Measurements from ENCODE around the gene KCNMA1. TPM values are rescaled to one million over a fixed set of nuclear protein-coding genes. Genes with fewer than 3 reads are reported as not detected.

Gene KCNMA1
- total RNA-seq, 1 experiment from 2014 or later, result 0.49 TPM

- Histone ChIP-seq H3K4me2 (ENCODE audit: low read length) (no peak overlapping the region), H3K4me3 (replicated peaks in 1 of 2; ENCODE audit: low read depth in 1 of 2, low read length in 2 of 2) (no peak overlapping the region), H4K20me1 (ENCODE audit: insufficient read depth) (no peaks in the 10 kb centered on the region), H3K9ac (ENCODE audit: low read length) (no peak overlapping the region), H3K4me1 (ENCODE audit: control insufficient read depth in 1 of 2, insufficient read depth in 2 of 2, low read length in 2 of 2) (no peaks in the 10 kb centered on the region), H2AFZ (ENCODE audit: low read depth, low read length, poor library complexity, severe bottlenecking) (no peak overlapping the region), H3K36me3 (ENCODE audit: control insufficient read depth in 1 of 2, insufficient read depth in 2 of 2, low read length in 2 of 2) (no peaks in the 10 kb centered on the region), H3K9me2 (ENCODE audit: insufficient read depth) (no peaks in the 10 kb centered on the region), H3K9me3 (ENCODE audit: control insufficient read depth in 1 of 2, insufficient read depth in 1 of 2, low read depth in 1 of 2, low read length in 2 of 2) (no peaks in the 10 kb centered on the region), H3K79me2 (ENCODE audit: insufficient read depth, low read length) (no peaks in the 10 kb centered on the region), H3K27ac (ENCODE audit: low read depth, low read length) (no peak overlapping the region), H3K27me3 (ENCODE audit: insufficient read depth, low read length) (peaks cover 16% of the 10 kb centered on the region)
- ChIA-PET CTCF (no interaction called here), POLR2A (no interaction called here), RAD21 (ENCODE audit: low non-redundant PET in 1 of 2, low total read pairs in 2 of 2, uncharacterized antibody in 2 of 2, unreplicated experiment in 2 of 2) (no interaction called here)
- no TSS peak for BruUV-seq (replicated peaks)
- intact Hi-C loops (cut with micrococcal nuclease), result no loop called here
- no peak for ATAC-seq
- no peak for DNase-seq (ENCODE audit: low read depth, low spot score)
- TF ChIP-seq MAX (IDR thresholded peaks at IDR 0.05), result no peak
- no peak for TF ChIP-seq ZFX (IDR thresholded peaks at IDR 0.05)
- TF ChIP-seq SIN3A (IDR thresholded peaks at IDR 0.05; ENCODE audit: low read depth), result no peak
- no peak for TF ChIP-seq ATF3 (IDR thresholded peaks at IDR 0.05)
- no peak for TF ChIP-seq YY1 (IDR thresholded peaks at IDR 0.05; ENCODE audit: extremely low read depth, insufficient replicate concordance, low read depth, low read length)
- no peak for TF ChIP-seq EZH2 (IDR thresholded peaks at IDR 0.05)
- no peak for TF ChIP-seq EGR1 (IDR thresholded peaks at IDR 0.05; ENCODE audit: low read depth)
- no peak for TF ChIP-seq POLR2A (IDR thresholded peaks at IDR 0.05; ENCODE audit: borderline replicate concordance, extremely low read depth, insufficient read depth, insufficient read length)
- no peak for TF ChIP-seq RAD21 (IDR thresholded peaks at IDR 0.05; ENCODE audit: low read depth)
- no peak for TF ChIP-seq SRF (IDR thresholded peaks at IDR 0.05; ENCODE audit: low read depth)
- TF ChIP-seq REST (IDR thresholded peaks at IDR 0.05; ENCODE audit: low read depth), result no peak
- TF ChIP-seq TCF7L2 (IDR thresholded peaks at IDR 0.05; ENCODE audit: borderline replicate concordance, extremely low read depth, insufficient read depth, insufficient read length), result no peak
- no peak for TF ChIP-seq ZBTB33 (IDR thresholded peaks at IDR 0.05; ENCODE audit: extremely low read depth, insufficient replicate concordance, low read length)
- TF ChIP-seq ELF1 (IDR thresholded peaks at IDR 0.05; ENCODE audit: borderline replicate concordance, low read depth), result no peak
- no peak for TF ChIP-seq CTCF (IDR thresholded peaks at IDR 0.05 in 2 of 3, conservative IDR thresholded peaks at IDR 0.05 in 1 of 3; ENCODE audit: borderline replicate concordance in 1 of 3, insufficient read depth in 1 of 3, low read depth in 2 of 3, low read length in 2 of 3)
- TF ChIP-seq EZH2phosphoT487 (IDR thresholded peaks at IDR 0.05; ENCODE audit: borderline replicate concordance), result no peak
- TF ChIP-seq SP1 (IDR thresholded peaks at IDR 0.05; ENCODE audit: low read depth), result no peak
- no peak for TF ChIP-seq POLR2AphosphoS5 (IDR thresholded peaks at IDR 0.05; ENCODE audit: low read depth, low read length)
- TF ChIP-seq CBX3 (IDR thresholded peaks at IDR 0.05; ENCODE audit: low read depth), result no peak
Measured at GRCh38 chr10:76892766-76893479, 744.7 kb downstream of the KCNMA1 start.

All from HCT116 (cell line).